EL (cell line): ENCODE data around the gene HAAO.
"Not testable (repeated sequence)": the region's sequence is repeated elsewhere in the genome, so short reads cannot be mapped to it uniquely, and the experiment has no call there.

ENCODE experiments used
- DNase-seq: peaks from one replicate; pipeline ENCODE4 v3.0.0-alpha.2; 2016

HAAO gene

GRCh38 chr2:42792583-42793333, at the start of gene HAAO:
Gene HAAO, minus strand, starts transcription at chr2:42792583. Its CDS starts 47 bp downstream, at chr2:42792536.
- DNase-seq, result peak; percentile 39

DNA sequence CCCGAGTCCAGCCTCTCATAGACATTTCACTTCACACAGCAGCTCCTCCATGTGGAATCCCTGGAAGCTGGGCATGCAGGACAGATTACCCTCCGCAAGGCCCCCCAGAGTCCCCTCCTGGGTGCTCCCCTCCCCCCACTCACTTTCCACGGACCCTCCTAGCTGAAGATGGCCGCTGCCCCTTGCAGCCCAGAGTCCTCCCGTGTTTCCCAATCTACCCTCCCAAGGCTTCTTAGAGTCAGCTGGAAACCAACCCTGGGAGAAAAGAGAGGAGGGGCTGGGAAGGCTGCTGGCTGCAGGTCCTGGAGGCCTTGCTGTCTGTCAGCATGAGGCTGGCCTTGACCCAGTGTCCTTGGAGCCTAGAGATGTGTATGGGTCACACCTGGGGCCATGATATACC, 49.0 kb upstream of the HAAO start:
- DNase-seq, result no peak

- DNase-seq, result no peak
Measured at GRCh38 chr2:42840760-42841159, 48.4 kb upstream of the HAAO start.

GRCh38 chr2:42839809-42840501, 47.6 kb upstream of the HAAO start:
- no peak for DNase-seq

- no peak for DNase-seq
Measured at GRCh38 chr2:42838133-42838532, 45.8 kb upstream of the HAAO start.

DNA sequence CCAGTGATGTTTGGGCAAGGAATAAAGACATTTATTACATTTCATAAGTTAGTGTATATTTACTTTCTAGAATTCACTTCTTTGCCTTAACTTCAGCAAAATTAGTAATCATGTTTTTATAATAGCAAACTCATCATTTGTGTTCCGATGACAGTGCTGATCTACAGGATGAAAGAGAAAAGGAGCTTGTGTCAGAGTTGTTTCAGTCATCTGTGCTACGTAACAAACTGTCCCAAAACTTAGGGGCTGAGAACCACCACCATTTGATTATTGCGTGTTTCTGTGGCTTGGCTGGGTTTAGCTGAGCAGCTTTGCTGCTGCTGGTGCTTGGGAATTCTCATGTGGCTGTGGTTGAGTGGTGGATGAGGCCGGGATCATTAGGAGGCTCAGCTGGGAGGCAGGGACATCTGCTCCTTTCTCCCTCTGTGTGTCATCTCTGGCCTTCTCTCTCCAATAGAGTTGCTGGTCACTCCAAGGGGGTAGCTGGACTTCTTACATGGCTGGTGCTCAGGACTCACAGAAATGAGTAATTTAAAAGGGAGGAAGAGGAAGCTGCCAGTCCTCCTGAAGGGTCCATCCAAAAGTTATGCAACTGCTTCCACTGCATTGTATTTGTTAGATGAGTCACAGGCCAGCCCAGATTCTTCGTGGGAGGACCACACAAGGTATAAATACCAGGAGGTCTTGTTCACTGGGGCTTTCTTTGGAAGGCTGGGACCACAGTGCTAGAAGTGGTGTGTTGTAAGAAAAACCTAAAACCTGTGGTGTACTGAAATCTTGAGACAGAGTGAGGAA, 43.4 kb upstream of the HAAO start:
- peak; percentile 98 for DNase-seq

- DNase-seq, result no peak
Measured at GRCh38 chr2:42834161-42834560, 41.8 kb upstream of the HAAO start.

DNA sequence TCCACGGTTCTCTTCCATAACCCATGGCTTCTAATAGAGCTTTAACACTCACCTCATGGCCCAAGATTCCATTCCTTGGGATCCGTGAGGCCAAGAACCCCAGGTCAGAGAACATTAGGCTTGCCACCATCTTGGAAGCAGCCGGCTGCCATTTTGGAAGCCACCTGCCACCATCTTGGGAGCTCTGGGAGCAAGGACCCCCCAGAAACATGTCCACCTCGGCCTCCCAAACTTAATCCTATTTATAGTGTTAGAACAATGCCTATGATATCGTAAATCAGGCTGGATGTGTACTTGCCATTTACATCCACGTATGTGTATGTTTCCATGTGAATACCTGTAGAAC, 39.9 kb upstream of the HAAO start:
- no peak for DNase-seq

- not testable (repeated sequence) for DNase-seq
Measured at GRCh38 chr2:42831575-42832288, 39.3 kb upstream of the HAAO start.

- no peak for DNase-seq
Measured at GRCh38 chr2:42830922-42831574, 38.7 kb upstream of the HAAO start.

GRCh38 chr2:42829671-42830440, 37.5 kb upstream of the HAAO start:
- DNase-seq, result no peak

DNA sequence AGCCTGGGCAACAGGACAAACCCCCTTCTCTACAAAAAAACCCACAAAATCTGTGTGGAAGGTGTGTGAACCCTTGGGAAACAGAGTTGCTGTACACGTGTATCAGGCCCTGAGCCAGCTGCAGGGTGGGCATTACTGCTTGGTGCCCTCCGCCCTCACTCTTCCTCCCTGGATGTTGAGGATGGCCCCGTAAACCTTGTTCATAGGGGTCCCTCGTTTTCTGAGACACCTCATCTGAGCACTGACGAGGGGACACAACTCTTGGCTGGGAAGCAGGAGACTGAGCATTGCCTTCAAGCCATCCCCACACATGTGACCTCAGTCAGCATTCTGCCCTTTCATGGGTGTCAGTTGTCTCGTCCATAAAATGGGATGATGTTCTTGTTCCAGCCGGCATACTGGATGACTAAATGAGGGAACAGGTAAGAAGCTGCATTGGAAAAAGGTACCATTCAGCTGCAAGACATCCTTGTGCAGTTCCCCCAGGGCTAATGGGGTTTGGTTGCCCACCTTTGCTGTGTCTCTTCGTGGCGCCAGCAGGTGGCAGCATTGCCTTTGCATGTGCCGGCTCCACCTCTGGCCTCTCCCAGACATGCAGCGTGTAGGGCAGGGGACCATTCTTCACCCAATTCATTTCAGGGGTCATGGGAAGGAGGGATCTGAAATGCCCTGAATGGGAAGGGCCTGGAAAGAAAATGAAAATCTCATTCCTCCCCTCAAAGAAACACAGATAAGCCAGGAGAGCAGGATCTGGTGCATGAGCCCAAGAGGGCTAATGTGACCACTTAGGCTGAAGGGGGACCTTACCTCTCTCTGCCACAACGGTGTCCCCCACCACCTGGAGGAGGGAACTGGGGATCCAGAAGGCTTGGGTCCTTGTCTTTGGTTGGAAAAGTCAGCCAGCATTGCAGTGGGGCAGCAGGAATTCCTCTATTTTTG, 36.4 kb upstream of the HAAO start:
- peak; percentile 69 for DNase-seq

- peak; percentile 82 for DNase-seq
Measured at GRCh38 chr2:42827647-42828486, 35.5 kb upstream of the HAAO start.

- DNase-seq, result no peak
Measured at GRCh38 chr2:42826231-42826630, 33.8 kb upstream of the HAAO start.

GRCh38 chr2:42824454-42824807, 32.0 kb upstream of the HAAO start:
- no peak for DNase-seq

DNA sequence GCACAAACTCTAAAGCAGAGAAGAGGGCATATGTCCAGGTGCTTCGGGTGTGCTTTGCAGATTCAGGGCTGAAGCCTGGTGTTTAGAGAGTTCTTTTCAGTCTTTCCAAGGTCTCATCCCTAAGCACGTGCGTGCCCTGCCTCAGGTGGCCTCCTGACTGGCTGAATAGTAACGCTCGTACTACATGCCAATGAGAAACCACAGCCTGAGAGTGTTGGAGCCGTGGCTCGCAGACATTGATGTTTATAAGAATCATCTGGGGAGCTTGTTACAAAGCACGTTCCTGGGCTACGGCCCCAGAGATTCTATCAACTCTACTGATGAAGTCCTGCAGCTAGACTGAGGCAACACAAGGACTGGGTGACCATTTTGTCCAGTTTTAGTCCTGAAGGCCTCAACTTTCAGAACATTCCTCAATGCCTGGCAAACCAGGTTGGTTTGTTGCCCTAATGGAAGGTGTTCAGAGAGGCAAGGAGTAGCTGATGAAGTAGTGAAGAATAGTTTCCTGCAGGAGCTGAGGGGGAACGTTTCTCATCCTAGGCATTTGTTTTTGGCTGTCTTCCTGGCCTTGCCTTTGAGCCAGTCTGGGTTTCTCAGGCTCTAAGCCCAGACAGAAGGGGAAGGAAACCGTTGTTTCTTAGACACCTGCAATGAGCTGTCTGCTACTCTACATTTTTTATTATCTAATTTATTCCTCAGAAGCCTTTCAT, 31.5 kb upstream of the HAAO start:
- no peak for DNase-seq

- no peak for DNase-seq
Measured at GRCh38 chr2:42819160-42819559, 26.8 kb upstream of the HAAO start.

DNA sequence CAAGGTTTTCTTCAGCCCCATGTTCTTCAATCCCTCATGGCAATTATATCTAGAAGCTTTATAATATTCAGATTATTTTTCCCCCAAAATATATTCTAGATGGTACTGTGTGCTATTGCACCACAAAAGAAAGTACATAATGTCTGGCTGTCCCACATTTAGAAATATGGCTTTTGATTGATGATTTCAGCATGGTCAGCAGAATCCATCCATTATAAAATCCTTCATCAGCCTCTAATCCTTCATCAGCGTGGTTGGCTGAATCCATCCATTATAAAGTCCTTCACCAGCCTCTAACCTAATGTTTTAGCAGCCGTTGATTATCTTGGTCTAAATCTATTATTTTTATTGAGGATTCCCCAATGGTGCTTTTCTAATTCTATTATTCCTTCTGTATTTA, 23.3 kb upstream of the HAAO start:
- no peak for DNase-seq

DNA sequence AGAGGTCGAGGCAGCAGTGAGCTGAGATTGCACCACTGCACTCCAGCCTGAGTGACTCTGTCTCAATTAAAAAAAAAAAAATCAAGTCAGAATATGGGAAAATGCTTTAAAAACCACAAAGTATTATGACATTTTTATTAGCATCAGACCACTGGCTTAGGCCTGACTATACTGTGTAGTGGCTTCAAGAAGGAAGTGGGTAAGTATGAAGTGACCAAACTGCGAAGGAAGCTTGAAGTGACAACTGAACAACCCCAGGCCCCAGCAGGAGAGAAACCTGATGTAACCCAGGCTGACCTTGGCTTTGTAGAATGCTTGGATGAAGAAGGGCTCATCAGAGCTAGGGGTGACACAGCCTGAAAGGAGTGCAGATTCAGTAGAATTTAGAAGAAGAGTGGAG, 21.4 kb upstream of the HAAO start:
- DNase-seq, result no peak
